Retinal pigment epithelial cell (primary cell): Measurements from ENCODE around the gene ABHD16B.

Experiments used
- DNase-seq: peaks from one replicate; pipeline ENCODE4 v3.0.0-alpha.2; 2010; ENCODE audit warnings: low read depth
- H3K4me3 ChIP-seq: 2 replicates; pipeline ENCODE4 v1.5.1; 2011; ENCODE audit warnings: mild to moderate bottlenecking, low read length, control low read depth, moderate library complexity
- CTCF ChIP-seq: conservative IDR thresholded peaks from 2 replicates; pipeline ENCODE4 v1.5.1; 2011; ENCODE audit warnings: low read depth, low read length, control low read depth, inconsistent platforms

ABHD16B gene

GRCh38 chr20:63883201-63883593, 21.9 kb downstream of the ABHD16B start:
- no peak overlapping the region for H3K4me3 ChIP-seq
- TF ChIP-seq CTCF: no peak

GRCh38 chr20:63884506-63885263, 23.4 kb downstream of the ABHD16B start:
- no peak overlapping the region for H3K4me3 ChIP-seq
- DNase-seq: no peak
- no peak for TF ChIP-seq CTCF

More at GRCh38 chr20:63883201-63883593, 21.9 kb downstream of the ABHD16B start:
- no peak for DNase-seq

- TF ChIP-seq CTCF: no peak
- no peak for DNase-seq
Observed at GRCh38 chr20:63885264-63886053, 24.2 kb downstream of the ABHD16B start.

GRCh38 chr20:63886054-63886419, 24.7 kb downstream of the ABHD16B start:
- DNase-seq: no peak
- no peak for TF ChIP-seq CTCF

More at GRCh38 chr20:63885264-63886053, 24.2 kb downstream of the ABHD16B start:
- no peak overlapping the region for H3K4me3 ChIP-seq

GRCh38 chr20:63886921-63887320, 25.6 kb downstream of the ABHD16B start:
- H3K4me3 ChIP-seq: no peak overlapping the region
- no peak for TF ChIP-seq CTCF
- no peak for DNase-seq

More at GRCh38 chr20:63886054-63886419, 24.7 kb downstream of the ABHD16B start:
- H3K4me3 ChIP-seq: no peak overlapping the region

GRCh38 chr20:63889241-63890200, 28.2 kb downstream of the ABHD16B start:
- TF ChIP-seq CTCF: no peak
- H3K4me3 ChIP-seq: no peak overlapping the region
- no peak for DNase-seq
